Ovary (tissue), 3 donors: ENCODE measurements around the gene CTIF.

ENCODE experiments used
- POLR2A ChIP-seq: fragments of 450-650 bp; IDR thresholded peaks from one replicate; pipeline ENCODE4 v1.6.1; 2017; ENCODE audit warnings: antibody characterized with exemption, mild to moderate bottlenecking, moderate library complexity
- TF ChIP-seq, protein P1 (sequence below), 3 donors: fragments of 450-650 bp in 2 of 3; fragments of 200-600 bp in 1 of 3; IDR thresholded peaks; one replicate each; pipeline versions ENCODE4 v1.5.1 to v1.8.0; 2016 to 2022; ENCODE audit warnings: antibody characterized with exemption in 3 of 3, mild to moderate bottlenecking in 1 of 3
- donor health status: DM: no; HTN: no; CAD: no.

DNA sequence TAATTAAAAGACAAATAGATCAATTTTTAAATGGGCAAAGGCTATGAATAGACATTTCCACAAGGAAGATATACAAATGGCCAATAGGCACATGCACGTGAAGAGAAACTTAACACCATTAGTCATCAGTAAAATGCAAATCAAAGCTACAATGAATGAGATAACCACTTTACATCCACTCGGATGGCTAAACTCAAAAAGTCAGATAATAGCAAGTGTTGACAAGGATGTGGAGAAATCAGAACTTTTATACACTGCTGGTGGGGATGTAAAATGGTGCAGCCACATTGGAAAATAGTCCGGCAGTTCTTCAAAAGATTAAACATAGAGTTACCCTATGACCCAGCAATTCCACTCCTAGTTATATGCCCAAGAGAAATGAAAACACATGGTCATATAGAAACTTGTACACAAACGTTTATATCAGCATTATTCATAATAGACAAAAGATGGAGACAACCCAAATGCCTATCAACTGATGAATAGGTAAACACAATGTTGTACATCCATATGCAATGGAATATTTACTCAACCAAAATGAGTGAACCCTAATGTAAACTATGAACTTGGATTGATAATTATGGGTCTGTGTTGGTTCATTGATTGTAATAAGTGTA is 360.8 kb downstream of the CTIF start:
- TF ChIP-seq POLR2A: no peak
- TF ChIP-seq, protein P1, sequence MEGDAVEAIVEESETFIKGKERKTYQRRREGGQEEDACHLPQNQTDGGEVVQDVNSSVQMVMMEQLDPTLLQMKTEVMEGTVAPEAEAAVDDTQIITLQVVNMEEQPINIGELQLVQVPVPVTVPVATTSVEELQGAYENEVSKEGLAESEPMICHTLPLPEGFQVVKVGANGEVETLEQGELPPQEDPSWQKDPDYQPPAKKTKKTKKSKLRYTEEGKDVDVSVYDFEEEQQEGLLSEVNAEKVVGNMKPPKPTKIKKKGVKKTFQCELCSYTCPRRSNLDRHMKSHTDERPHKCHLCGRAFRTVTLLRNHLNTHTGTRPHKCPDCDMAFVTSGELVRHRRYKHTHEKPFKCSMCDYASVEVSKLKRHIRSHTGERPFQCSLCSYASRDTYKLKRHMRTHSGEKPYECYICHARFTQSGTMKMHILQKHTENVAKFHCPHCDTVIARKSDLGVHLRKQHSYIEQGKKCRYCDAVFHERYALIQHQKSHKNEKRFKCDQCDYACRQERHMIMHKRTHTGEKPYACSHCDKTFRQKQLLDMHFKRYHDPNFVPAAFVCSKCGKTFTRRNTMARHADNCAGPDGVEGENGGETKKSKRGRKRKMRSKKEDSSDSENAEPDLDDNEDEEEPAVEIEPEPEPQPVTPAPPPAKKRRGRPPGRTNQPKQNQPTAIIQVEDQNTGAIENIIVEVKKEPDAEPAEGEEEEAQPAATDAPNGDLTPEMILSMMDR (IDR thresholded peaks at IDR 0.05): no peak
